ENCODE data around the gene NAGS. TPM values are rescaled to one million over a fixed set of nuclear protein-coding genes. Genes with fewer than 3 reads are reported as not detected.
A peak's percentile ranks its signal among the peaks of the same experiment; 100 is the strongest.

Gene NAGS
- polyA plus RNA-seq, 2 of the 4 experiments (the other 2 are of a cell fraction) = 0.66 to 0.88 TPM

DNA sequence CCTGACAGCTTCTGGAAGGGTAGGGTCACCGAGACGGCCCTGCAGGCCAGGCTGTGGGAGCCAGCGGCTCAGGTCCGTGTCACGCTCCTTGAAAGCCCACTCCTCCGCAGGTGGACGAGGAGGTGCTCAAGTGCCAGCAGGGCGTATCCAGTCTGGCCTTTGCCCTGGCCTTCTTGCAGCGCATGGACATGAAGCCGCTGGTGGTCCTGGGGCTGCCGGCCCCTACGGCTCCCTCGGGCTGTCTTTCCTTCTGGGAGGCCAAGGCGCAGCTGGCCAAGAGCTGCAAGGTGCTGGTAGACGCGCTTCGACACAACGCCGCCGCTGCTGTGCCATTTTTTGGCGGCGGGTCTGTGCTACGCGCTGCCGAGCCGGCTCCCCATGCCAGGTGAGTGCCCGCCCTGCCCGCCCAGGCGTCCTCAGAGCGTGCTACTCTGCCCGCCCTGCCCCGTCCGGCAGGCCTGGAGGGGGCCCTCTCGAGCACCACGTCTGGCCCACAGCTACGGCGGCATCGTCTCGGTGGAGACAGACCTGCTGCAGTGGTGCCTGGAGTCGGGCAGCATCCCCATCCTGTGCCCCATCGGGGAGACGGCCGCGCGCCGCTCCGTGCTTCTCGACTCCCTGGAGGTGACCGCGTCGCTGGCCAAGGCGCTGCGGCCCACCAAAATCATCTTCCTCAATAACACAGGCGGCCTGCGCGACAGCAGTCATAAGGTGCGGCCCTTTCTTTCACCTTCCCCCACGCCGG lies 1.3 kb downstream of the NAGS start (continued):
- TF ChIP-seq MAZ (IDR thresholded peaks at IDR 0.05; ENCODE audit: borderline replicate concordance, low read depth, low read length) (no peak), CBX8 (IDR thresholded peaks at IDR 0.05) (no peak), KDM1A (IDR thresholded peaks at IDR 0.05; ENCODE audit: low read depth) (no peak)

DNA sequence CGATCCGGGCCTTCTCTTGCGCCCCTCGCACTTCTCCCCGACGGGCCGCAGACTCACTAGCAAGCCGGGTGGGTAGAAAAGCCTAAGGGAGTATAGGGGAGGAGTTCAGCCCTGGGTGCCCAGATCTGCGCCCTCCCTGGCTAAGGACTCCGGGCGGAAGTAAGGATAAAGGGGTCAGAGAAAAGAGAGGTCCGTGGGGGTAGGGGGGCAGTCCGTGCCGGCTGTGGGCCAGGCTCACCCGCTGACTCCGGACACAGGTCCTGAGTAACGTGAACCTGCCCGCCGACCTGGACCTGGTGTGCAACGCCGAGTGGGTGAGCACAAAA lies 1.8 kb downstream of the NAGS start:
- Histone ChIP-seq H3K4me1 (peaks cover 18% of the 10 kb centered on the region), H3K9me3 (no peaks in the 10 kb centered on the region), H3K4me2 (peak overlapping the region; percentile 89), H3K27ac (peak overlapping the region; percentile 61 to 83), H3K4me3 (peak overlapping the region; percentile 51)
- WGBS (ENCODE audit: missing lambda C conversion rate) = 52% methylated on average over 21 of the region's 21 CpGs
- ChIA-PET CTCF (interaction anchor here (0.6 to 24.9 kb wide), 7 partner anchors 11 to 126 kb away, joined by 3 to 657 read pairs (median 4); partner anchors contain the start of genes PPY and PYY), POLR2A (interaction anchor here (0.8 to 1.0 kb wide), 2 partner anchors 32 to 105 kb away, joined by 3 to 4 read pairs; no protein-coding TSS in a partner anchor)
- no peak for DNase-seq (ENCODE audit: low read depth in 1 of 2, low spot score in 1 of 2)
- TF ChIP-seq, protein P1, sequence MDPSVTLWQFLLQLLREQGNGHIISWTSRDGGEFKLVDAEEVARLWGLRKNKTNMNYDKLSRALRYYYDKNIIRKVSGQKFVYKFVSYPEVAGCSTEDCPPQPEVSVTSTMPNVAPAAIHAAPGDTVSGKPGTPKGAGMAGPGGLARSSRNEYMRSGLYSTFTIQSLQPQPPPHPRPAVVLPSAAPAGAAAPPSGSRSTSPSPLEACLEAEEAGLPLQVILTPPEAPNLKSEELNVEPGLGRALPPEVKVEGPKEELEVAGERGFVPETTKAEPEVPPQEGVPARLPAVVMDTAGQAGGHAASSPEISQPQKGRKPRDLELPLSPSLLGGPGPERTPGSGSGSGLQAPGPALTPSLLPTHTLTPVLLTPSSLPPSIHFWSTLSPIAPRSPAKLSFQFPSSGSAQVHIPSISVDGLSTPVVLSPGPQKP (IDR thresholded peaks at IDR 0.05; ENCODE audit: low read depth, low read length) = no peak
- TF ChIP-seq HDAC2 (IDR thresholded peaks at IDR 0.05) = no peak
- no peak for TF ChIP-seq PHF8 (IDR thresholded peaks at IDR 0.05; ENCODE audit: borderline replicate concordance, low read depth)
- no peak for FAIRE-seq
- ATAC-seq = no peak

DNA sequence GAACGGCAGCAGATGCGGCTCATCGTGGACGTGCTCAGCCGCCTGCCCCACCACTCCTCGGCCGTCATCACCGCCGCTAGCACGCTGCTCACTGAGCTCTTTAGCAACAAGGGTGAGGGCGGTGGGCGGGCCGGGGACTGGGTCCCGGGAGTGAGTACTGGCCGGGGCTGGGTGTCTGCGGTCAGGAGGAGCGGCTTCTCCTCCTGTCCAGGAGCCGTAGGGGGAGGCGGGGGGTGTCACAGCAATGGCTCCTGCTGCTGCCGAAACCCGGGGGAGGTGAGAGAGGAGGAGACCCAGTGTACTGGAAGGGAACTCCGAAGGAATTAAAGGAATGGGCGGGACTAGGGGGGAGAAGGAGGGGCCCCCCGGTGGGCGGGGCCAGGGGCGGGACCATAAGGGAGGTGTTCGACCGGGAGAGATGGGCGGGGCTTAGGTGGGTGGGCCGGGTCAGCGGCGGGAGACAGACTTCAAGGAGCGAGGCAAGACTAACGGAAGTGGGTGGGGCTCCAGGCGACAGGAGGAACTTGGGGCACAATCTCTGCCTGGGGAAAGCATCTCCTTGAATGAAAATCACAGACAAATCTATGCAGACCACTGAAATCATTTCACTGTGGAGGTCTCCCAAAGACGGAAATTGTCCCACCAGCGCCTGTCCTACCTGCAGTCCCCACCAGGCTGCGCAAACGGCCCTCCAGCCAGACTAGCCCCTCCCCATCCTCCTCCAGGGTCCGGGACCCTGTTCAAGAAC lies 2.4 kb downstream of the NAGS start:
- DNase-seq (ENCODE audit: low read depth in 1 of 2, low spot score in 1 of 2) = peak; percentile 97
- no peak for FAIRE-seq
- Histone ChIP-seq H3K4me1 (peaks cover 18% of the 10 kb centered on the region), H3K27ac (peak overlapping the region; percentile 67 to 83), H3K9me3 (no peaks in the 10 kb centered on the region), H3K4me3 (peak overlapping the region; percentile 51), H3K4me2 (peak overlapping the region; percentile 89)
- peak; percentile 78 to 90 for ATAC-seq
- ChIA-PET POLR2A (interaction anchor here (0.8 to 1.0 kb wide), 2 partner anchors 32 to 104 kb away, joined by 3 to 4 read pairs; no protein-coding TSS in a partner anchor), CTCF (interaction anchor here (0.6 to 24.9 kb wide), 12 partner anchors 8 to 112 kb away, joined by 3 to 657 read pairs (median 4); partner anchors contain the start of genes PPY and PYY)
- 5% methylated on average over 16 of the region's 40 CpGs for WGBS (ENCODE audit: missing lambda C conversion rate)
- no peak for TF ChIP-seq EHF (CRISPR knock-in tag; IDR thresholded peaks at IDR 0.05)
- TF ChIP-seq HEYL (CRISPR knock-in tag; IDR thresholded peaks at IDR 0.05) = no peak
- no peak for TF ChIP-seq RCOR1 (IDR thresholded peaks at IDR 0.05; ENCODE audit: low read depth, low read length)
- TF ChIP-seq, protein P2, sequence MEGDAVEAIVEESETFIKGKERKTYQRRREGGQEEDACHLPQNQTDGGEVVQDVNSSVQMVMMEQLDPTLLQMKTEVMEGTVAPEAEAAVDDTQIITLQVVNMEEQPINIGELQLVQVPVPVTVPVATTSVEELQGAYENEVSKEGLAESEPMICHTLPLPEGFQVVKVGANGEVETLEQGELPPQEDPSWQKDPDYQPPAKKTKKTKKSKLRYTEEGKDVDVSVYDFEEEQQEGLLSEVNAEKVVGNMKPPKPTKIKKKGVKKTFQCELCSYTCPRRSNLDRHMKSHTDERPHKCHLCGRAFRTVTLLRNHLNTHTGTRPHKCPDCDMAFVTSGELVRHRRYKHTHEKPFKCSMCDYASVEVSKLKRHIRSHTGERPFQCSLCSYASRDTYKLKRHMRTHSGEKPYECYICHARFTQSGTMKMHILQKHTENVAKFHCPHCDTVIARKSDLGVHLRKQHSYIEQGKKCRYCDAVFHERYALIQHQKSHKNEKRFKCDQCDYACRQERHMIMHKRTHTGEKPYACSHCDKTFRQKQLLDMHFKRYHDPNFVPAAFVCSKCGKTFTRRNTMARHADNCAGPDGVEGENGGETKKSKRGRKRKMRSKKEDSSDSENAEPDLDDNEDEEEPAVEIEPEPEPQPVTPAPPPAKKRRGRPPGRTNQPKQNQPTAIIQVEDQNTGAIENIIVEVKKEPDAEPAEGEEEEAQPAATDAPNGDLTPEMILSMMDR (IDR thresholded peaks at IDR 0.05) = peak; percentile 37; the same call in 2 of the 3 replicates
- TF ChIP-seq SREBF2 (IDR thresholded peaks at IDR 0.05) = no peak
- no peak for TF ChIP-seq BHLHE40 (IDR thresholded peaks at IDR 0.05; ENCODE audit: low read depth, low read length)
- TF ChIP-seq, protein P3, sequence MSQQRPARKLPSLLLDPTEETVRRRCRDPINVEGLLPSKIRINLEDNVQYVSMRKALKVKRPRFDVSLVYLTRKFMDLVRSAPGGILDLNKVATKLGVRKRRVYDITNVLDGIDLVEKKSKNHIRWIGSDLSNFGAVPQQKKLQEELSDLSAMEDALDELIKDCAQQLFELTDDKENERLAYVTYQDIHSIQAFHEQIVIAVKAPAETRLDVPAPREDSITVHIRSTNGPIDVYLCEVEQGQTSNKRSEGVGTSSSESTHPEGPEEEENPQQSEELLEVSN (IDR thresholded peaks at IDR 0.05; ENCODE audit: borderline replicate concordance, low read depth) = no peak
- no peak for TF ChIP-seq ZSCAN20 (CRISPR knock-in tag; IDR thresholded peaks at IDR 0.05)
- no peak for TF ChIP-seq MYC (IDR thresholded peaks at IDR 0.05; ENCODE audit: borderline replicate concordance, low read length)
- TF ChIP-seq, protein P1 (IDR thresholded peaks at IDR 0.05; ENCODE audit: low read depth, low read length) = no peak
- TF ChIP-seq, protein P4, sequence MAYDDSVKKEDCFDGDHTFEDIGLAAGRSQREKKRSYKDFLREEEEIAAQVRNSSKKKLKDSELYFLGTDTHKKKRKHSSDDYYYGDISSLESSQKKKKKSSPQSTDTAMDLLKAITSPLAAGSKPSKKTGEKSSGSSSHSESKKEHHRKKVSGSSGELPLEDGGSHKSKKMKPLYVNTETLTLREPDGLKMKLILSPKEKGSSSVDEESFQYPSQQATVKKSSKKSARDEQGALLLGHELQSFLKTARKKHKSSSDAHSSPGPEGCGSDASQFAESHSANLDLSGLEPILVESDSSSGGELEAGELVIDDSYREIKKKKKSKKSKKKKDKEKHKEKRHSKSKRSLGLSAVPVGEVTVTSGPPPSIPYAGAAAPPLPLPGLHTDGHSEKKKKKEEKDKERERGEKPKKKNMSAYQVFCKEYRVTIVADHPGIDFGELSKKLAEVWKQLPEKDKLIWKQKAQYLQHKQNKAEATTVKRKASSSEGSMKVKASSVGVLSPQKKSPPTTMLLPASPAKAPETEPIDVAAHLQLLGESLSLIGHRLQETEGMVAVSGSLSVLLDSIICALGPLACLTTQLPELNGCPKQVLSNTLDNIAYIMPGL (CRISPR knock-in tag; IDR thresholded peaks at IDR 0.05; ENCODE audit: borderline replicate concordance) = no peak
- no peak for TF ChIP-seq ZC3H11A (IDR thresholded peaks at IDR 0.05)
- TF ChIP-seq POLR2A (IDR thresholded peaks at IDR 0.05; ENCODE audit: low read length) = peak; percentile 23
- TF ChIP-seq EP300 (IDR thresholded peaks at IDR 0.05) = no peak
- no peak for TF ChIP-seq HOXB13 (CRISPR knock-in tag; IDR thresholded peaks at IDR 0.05; ENCODE audit: low read depth)
- peak in 1 of 2 experiments; percentile 16; a peak in 1 of 5 replicates for TF ChIP-seq JUN (IDR thresholded peaks at IDR 0.05)
- TF ChIP-seq, protein P5, sequence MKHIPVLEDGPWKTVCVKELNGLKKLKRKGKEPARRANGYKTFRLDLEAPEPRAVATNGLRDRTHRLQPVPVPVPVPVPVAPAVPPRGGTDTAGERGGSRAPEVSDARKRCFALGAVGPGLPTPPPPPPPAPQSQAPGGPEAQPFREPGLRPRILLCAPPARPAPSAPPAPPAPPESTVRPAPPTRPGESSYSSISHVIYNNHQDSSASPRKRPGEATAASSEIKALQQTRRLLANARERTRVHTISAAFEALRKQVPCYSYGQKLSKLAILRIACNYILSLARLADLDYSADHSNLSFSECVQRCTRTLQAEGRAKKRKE (CRISPR knock-in tag; IDR thresholded peaks at IDR 0.05; ENCODE audit: low read depth) = no peak
- 0 out of 2 replicates have a peak, but pooled peaks have one; percentile 33 for TF ChIP-seq KDM5A (IDR thresholded peaks at IDR 0.05)
- TF ChIP-seq RAD21 (conservative IDR thresholded peaks at IDR 0.05 in 1 of 2, IDR thresholded peaks at IDR 0.05 in 1 of 2) = peak in 1 of 2 experiments; percentile 33; a peak in 3 of 5 replicates
- TF ChIP-seq CBX2 (IDR thresholded peaks at IDR 0.05; ENCODE audit: borderline replicate concordance, low read depth) = no peak
